Measurements from ENCODE around the gene NOTCH1. TPM values are rescaled to one million over a fixed set of nuclear protein-coding genes. Genes with fewer than 3 reads are reported as not detected.

Gene NOTCH1
- polyA plus RNA-seq, 1 donor from 2014 or later = 0.15 TPM

- H2AFZ ChIP-seq (ENCODE audit: low read depth, low read length) = no peak overlapping the region
- no peak overlapping the region for H3K9ac ChIP-seq (ENCODE audit: low read length)
- no peaks in the 10 kb centered on the region for H3K79me2 ChIP-seq (replicated peaks; ENCODE audit: insufficient read depth, low read length)
- no peaks in the 10 kb centered on the region for H3K9me3 ChIP-seq (ENCODE audit: low read length)
- no peaks in the 10 kb centered on the region for H4K20me1 ChIP-seq (ENCODE audit: insufficient read depth)
- no peak for TF ChIP-seq POLR2AphosphoS5 (IDR thresholded peaks at IDR 0.05)
- no peak for TF ChIP-seq REST (IDR thresholded peaks at IDR 0.05; ENCODE audit: borderline replicate concordance)
- TF ChIP-seq SMC3 (conservative IDR thresholded peaks at IDR 0.05; ENCODE audit: poor library complexity) = no peak
- no peak for TF ChIP-seq TAF1 (IDR thresholded peaks at IDR 0.05; ENCODE audit: low read depth)
- no peak for TF ChIP-seq MXI1 (conservative IDR thresholded peaks at IDR 0.05; ENCODE audit: poor library complexity, severe bottlenecking)
- TF ChIP-seq CTCF (IDR thresholded peaks at IDR 0.05; ENCODE audit: poor library complexity, severe bottlenecking) = no peak
- TF ChIP-seq RAD21 (conservative IDR thresholded peaks at IDR 0.05) = no peak
- TF ChIP-seq EZH2 (IDR thresholded peaks at IDR 0.05; ENCODE audit: borderline replicate concordance, insufficient read depth, low read length, poor library complexity, severe bottlenecking) = no peak
- no peak for TF ChIP-seq EP300 (conservative IDR thresholded peaks at IDR 0.05; ENCODE audit: poor library complexity, severe bottlenecking)
- no peaks in the 10 kb centered on the region for H3K27me3 ChIP-seq (ENCODE audit: insufficient read depth, low read depth, low read length)
- no peak overlapping the region for H3K4me3 ChIP-seq (ENCODE audit: low read length)
- no peaks in the 10 kb centered on the region for H3K9me2 ChIP-seq (ENCODE audit: insufficient read depth, low read length)
- H3F3A ChIP-seq (ENCODE audit: insufficient read depth, low read length, poor library complexity, severe bottlenecking) = no peaks in the 10 kb centered on the region
- H3K4me2 ChIP-seq (ENCODE audit: low read length) = no peak overlapping the region
- no peak overlapping the region for H3K27ac ChIP-seq (ENCODE audit: low read length)
- H3K36me3 ChIP-seq (ENCODE audit: insufficient read depth, low read length) = no peaks in the 10 kb centered on the region
Observed at GRCh38 chr9:136513191-136513590, 32.7 kb downstream of the NOTCH1 start.

- no peaks in the 10 kb centered on the region for H3K36me3 ChIP-seq (ENCODE audit: insufficient read depth, low read length)
- no peaks in the 10 kb centered on the region for H3K27me3 ChIP-seq (ENCODE audit: insufficient read depth, low read depth, low read length)
- H3K4me2 ChIP-seq (ENCODE audit: low read length) = no peak overlapping the region
- H3F3A ChIP-seq (ENCODE audit: insufficient read depth, low read length, poor library complexity, severe bottlenecking) = no peaks in the 10 kb centered on the region
- no peaks in the 10 kb centered on the region for H3K79me2 ChIP-seq (replicated peaks; ENCODE audit: insufficient read depth, low read length)
- H3K4me3 ChIP-seq (ENCODE audit: low read length) = no peak overlapping the region
- H3K9me2 ChIP-seq (ENCODE audit: insufficient read depth, low read length) = no peaks in the 10 kb centered on the region
- TF ChIP-seq SMC3 (conservative IDR thresholded peaks at IDR 0.05; ENCODE audit: poor library complexity) = no peak
- TF ChIP-seq POLR2AphosphoS5 (IDR thresholded peaks at IDR 0.05) = no peak
- TF ChIP-seq CTCF (IDR thresholded peaks at IDR 0.05; ENCODE audit: poor library complexity, severe bottlenecking) = no peak
- no peak for TF ChIP-seq EP300 (conservative IDR thresholded peaks at IDR 0.05; ENCODE audit: poor library complexity, severe bottlenecking)
- TF ChIP-seq TAF1 (IDR thresholded peaks at IDR 0.05; ENCODE audit: low read depth) = no peak
- no peak for TF ChIP-seq RAD21 (conservative IDR thresholded peaks at IDR 0.05)
- TF ChIP-seq REST (IDR thresholded peaks at IDR 0.05; ENCODE audit: borderline replicate concordance) = no peak
- H3K9ac ChIP-seq (ENCODE audit: low read length) = no peak overlapping the region
- H3K27ac ChIP-seq (ENCODE audit: low read length) = no peak overlapping the region
- H4K20me1 ChIP-seq (ENCODE audit: insufficient read depth) = no peaks in the 10 kb centered on the region
- H3K9me3 ChIP-seq (ENCODE audit: low read length) = no peaks in the 10 kb centered on the region
- no peak overlapping the region for H2AFZ ChIP-seq (ENCODE audit: low read depth, low read length)
Observed at GRCh38 chr9:136512651-136513071, 33.2 kb downstream of the NOTCH1 start.
